ENCODE measurements around the gene P3H4.
"Not testable (repeated sequence)": the region's sequence is repeated elsewhere in the genome, so short reads cannot be mapped to it uniquely, and the experiment has no call there.

Gene P3H4, protein sequence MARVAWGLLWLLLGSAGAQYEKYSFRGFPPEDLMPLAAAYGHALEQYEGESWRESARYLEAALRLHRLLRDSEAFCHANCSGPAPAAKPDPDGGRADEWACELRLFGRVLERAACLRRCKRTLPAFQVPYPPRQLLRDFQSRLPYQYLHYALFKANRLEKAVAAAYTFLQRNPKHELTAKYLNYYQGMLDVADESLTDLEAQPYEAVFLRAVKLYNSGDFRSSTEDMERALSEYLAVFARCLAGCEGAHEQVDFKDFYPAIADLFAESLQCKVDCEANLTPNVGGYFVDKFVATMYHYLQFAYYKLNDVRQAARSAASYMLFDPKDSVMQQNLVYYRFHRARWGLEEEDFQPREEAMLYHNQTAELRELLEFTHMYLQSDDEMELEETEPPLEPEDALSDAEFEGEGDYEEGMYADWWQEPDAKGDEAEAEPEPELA

DNA sequence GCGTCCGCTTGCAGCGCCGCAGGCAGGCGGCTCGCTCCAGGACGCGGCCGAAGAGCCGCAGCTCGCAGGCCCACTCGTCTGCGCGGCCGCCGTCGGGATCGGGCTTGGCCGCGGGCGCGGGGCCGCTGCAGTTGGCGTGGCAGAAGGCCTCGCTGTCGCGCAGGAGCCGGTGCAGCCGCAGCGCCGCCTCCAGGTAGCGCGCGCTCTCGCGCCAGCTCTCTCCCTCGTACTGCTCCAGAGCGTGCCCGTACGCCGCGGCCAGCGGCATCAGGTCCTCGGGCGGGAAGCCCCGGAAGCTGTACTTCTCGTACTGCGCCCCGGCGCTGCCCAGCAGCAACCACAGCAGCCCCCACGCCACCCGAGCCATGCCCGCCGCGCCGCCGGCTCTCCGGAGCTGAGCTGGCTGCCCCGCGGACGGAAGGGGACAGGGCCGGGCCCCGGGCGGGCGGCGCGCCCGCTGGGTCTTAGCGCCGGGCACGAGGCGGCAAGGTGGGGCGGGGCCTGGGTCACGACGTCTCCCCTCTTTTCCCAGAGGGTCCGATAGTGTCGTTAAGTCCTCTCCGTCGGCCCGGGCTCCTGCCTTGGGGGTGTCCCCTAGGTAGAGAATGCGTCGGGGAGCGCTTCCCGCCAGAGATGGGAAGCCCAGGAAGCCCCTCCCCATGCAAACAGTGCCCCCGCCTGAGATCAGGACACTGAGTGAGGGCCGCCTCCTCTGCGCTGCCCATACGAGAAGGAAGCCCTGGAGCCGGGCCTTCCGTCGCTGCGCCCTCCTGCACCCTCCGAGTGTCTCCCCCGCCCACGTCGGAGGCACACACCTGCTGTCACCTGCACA is at the start of gene P3H4:
Gene P3H4, minus strand, starts transcription at position 401 of the 832 bp plus-strand sequence. Its CDS starts 34 bp downstream, at position 367.
- DNase-seq, result peak; percentile 67

DNA sequence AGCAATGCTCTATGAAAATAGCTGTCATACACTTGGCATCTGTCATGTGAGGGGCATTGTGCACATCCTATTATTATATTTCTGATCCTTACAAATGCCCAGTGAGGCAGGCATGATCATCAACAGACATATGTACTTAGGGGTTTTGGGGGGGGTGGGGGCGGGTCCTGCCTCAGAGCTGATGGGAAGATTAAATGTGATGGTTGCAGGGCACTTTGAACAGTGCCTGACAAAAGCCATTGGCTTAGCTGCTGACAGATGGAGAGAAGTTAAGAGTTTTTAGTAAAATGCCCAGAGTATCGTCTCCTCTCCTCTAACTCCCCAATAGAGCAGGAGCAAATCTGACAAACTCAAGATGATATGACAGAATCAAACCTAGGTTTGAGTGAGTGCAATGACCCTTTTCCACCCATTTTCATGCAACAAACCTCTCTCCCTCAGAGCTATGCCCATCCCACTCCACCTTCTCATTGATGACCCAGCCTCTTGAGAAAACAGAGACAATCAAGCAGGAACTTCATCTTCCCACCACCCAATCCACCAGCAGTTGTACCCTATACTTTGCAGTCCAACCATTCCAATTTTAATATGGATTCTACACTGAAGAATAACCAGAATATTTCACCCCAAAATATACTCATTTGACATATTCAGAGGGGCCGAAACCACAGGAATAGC is 48.6 kb upstream of the P3H4 start:
- no peak for DNase-seq

DNA sequence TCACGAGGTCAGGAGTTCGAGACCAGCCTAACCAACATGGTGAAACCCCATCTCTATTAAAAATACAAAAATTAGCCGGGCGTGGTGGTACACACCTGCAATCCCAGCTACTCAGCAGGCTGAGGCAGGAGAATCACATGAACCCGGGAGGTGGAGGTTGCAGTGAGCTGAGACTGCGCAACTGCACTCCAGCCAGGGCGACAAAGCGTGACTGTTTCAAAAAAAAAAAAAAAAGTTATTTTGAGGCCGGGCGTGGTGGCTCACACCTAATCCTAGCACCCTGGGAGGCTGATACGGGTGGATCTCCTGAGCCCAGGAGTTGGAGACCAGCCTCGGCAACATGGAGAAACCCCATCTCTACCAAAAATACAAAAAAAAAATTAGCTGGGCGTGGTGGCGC is 39.6 kb upstream of the P3H4 start:
- not testable (repeated sequence) for DNase-seq

DNA sequence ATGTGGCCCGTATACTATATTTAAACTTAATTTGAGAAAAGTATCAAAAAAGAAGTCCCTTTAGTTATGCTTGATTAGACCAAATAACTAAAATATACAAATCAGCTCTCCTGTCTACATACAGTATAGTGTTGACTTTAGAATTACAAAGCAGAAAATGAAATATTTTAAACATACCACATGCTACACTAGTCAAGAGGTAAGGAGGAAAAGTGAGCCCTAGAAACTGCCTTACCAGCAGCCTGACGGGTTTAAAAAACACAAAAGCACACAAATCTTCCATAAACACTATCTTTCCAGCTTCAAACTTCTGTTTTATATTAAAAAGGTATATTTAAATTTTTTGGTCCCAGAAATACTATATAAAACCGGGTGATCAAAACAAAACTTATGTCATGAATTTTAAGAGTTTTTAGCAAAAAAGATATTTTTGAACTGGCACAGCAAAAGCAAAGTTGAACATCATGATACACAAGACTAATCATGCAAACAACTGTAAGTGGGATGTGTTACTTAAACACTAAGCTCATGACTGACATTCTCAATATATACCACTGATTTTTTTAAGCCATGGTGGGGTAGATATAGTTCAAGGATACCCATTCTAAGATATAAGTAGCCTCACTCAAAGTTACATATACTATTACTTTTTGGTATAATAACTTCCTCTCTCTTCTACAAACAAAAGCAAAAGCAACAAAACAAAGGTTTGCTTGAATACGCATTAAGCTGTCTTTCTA is 37.7 kb upstream of the P3H4 start:
- no peak for DNase-seq

DNA sequence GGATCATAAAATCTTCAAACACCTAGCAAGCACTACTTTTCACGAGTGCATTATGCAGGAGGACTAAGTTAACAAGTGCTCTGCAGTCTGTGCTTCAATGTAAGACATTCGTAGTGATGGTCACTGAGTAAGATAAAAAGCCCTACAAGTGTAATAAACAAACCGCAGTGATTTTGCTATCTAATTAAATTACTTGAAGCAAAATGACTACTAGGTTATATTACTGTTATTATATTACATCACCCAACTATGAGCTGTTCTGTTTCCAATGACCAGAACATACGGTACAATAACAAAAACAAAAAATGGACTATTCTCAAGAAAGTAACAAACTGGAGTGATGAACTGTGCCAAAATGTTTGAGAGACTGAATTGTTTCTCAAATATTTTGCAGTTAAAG is 37.0 kb upstream of the P3H4 start:
- DNase-seq, result no peak

DNA sequence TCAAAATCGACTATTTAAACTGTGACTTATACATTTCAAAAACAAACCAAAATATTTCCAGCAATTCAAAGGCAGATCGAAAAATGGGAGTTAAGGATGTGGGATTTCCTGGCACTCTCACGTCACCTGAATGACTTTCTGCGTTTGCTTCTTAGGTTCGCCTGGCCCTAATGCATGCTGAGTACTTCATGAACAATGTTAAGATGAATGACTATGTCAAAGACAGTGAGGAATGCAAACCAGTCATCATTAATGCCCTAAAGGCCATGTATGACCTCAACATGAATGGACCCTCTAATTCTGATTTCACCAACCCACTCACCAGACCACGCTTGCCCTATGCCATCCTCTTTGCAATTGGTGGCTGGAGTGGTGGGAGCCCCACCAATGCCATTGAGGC is 33.2 kb upstream of the P3H4 start:
- no peak for DNase-seq

DNA sequence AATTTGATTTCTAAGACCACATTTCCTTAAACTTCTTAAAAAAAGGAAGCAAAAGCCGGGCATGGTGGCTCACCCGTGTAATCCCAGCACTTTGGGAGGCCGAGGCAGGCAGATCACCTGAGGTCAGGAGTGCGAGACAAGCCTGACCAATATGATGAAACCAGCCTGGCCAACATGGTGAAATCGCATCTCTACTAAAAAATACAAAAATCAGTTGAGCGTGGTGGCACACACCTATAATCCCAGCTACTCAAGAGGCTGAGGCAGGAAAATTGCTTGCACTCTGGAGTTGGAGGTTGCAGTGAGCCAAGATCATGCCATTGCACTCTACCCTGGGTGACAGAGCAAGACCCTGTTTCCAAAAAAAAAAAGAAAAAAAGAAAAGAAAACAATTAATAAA is 29.0 kb upstream of the P3H4 start:
- not testable (repeated sequence) for DNase-seq

DNA sequence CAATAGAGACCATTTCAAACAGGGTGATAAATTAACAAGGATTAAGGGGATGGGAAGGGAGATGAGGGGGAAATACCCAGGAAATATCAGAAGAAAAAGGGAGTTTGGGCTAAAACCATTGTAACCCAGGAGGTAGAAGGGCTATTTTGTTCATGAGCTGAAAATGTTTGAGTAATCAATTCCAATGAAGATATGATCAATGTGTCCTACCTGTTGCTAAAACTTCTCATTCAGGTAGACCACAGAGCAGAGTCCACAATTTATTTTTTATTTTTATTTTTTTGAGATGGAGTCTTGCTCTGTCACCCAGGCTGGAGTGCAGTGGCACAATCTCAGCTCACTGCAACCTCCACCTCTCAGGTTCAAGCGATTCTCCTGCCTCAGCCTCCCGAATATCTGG is 27.7 kb upstream of the P3H4 start:
- not testable (repeated sequence) for DNase-seq

DNA sequence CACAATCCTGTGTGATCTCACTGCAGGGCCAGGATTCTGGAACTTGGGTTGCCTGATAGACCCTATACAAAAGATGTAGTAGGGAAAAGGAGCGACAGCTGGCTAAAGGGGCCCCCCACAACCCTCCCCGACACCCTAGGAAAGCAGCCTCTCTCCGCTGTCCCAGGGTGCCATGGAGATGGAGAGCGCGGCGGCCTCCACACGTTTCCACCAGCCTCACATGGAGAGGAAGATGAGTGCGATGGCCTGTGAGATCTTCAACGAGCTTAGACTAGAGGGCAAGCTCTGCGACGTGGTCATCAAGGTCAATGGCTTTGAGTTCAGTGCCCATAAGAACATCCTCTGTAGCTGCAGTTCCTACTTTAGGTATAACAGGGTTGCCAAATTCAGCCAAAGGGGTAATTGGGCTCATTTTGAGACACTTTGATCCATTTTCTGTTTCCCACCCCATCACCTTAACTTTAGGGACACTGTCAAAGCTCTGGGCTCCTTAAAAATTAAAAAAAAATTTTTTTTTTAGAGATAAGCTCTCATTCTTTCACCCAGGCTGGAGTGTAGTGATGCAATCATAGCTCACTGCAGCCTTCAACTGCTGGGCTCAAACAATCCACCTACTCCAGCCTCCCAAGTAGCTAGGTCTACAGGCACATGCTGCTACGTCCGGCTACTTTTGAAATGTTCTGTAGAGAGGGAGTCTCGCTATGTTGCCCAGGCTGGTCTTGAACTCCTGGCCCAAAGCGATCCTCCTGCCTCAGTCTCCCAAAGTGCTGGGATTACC is 26.2 kb upstream of the P3H4 start, which contains the start of gene KLHL10:
Gene KLHL10, plus strand, starts transcription at position 65 of the 778 bp plus-strand sequence. Its CDS starts 108 bp downstream, at position 173.
- no peak for DNase-seq

DNA sequence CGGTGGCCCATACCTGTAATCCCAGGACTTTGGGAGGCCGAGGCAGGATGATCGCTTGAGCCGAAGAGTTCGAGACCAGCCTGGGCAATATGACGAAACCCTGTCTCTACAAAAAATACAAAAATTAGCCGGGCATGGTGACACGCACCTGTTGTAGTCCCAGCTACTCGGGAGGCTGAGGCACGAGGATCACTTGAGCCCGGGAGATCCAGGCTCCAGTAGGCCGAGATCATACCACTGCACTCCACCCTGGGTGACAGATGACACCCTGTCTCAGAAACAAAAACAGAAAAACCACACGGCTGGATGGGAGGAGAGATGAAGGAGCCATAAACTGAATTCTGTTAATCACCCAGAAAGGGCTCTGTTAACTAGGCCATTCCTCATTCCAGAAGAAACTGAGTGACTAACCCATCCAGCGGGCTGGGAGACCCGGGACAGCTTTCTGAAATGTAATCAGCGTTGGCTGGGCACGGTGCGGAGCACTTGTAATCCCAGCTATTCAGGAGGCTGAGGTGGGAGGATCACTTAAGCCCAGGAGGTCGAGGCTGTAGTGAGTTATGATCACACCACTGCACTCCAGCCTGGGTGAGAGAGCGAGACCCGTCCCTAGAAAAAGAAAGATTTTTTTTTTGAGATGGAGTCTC is 24.9 kb upstream of the P3H4 start:
- DNase-seq, result no peak

DNA sequence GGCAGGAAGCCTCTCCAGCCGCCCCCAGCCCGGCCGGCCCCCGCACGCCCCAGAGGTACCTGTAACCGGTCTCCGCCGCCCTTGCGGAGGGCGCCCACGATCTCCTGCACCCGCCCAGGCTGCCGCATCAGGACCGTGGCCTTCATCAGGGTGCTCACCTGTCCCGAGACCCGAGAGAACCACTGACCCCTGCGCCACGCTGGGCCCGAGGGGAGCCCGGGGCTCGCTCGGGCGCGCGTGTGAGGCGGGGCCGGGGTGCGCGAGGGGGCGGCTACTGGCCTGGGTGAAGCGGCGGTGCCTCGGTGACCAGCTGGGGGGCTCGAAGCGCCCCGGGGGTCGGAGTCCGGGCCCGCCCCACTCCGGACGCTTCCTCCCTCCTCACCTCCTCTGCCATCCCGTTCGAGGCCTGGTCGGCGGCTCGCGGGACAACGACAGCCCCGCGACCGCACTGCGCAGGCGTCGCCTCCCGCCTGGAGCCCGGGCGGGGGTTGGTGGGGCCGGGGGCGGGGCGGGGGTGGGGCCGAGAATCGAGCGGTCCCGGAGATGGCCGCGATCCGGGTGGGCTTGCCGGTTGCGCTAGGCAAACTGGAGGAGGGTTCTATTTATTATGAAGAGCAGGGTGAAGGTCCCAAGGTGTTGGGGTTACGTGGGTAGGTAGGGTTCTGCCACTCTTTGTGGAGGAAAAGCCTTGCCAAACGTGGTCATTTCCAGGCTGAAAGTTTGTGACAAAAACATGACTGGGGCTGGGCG is 24.2 kb upstream of the P3H4 start, which contains the start of gene NT5C3B:
Gene NT5C3B, minus strand, starts transcription at position 433 of the 750 bp plus-strand sequence. Its CDS starts 39 bp downstream, at position 394.
- peak; percentile 42 for DNase-seq

DNA sequence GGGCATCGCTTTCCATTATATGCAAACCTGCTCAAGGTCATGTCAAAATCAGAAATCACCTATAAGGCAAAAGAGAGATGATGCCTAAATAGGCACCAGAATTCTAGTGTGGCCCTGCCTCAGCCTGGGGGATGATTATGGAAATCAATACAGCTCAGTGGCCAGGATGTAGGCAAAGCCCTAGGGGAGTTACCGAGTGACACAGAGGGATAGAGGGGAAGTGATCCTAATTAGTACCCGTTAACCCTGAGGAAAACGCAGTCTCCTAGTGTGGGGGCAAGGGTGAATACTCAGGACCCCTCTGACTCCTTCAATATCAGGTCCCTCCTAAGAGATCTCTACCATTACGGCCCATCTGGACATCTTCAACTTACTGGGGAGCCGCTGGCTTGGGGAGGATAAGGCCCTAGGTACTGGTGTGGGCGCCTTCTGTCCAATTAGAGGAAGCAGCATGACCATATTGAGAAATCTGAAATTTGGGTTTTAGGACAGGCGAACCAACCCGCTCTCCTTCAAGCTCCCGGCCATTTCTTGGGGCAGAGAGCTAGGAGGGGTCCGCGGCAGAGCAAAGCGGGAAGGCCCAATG is 23.6 kb upstream of the P3H4 start:
- DNase-seq, result no peak

DNA sequence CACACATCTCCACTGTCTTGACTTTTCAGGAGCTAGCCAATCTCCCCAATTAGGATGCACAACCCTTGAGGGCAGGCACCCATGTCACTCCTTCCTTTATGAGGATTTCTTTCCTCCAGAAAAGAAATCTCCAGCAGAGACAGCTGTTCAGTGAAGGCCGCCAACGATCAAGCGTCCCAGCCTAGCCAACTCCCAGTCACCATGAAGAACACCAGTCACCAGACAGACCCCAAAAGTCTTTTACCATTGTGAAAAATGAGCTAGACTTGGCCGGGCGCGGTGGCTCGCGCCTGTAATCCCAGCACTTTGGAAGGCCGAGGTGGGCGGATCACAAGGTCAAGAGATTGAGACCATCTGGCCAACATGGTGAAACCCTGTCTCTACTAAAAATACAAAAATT is 18.2 kb upstream of the P3H4 start:
- DNase-seq, result not testable (repeated sequence)

DNA sequence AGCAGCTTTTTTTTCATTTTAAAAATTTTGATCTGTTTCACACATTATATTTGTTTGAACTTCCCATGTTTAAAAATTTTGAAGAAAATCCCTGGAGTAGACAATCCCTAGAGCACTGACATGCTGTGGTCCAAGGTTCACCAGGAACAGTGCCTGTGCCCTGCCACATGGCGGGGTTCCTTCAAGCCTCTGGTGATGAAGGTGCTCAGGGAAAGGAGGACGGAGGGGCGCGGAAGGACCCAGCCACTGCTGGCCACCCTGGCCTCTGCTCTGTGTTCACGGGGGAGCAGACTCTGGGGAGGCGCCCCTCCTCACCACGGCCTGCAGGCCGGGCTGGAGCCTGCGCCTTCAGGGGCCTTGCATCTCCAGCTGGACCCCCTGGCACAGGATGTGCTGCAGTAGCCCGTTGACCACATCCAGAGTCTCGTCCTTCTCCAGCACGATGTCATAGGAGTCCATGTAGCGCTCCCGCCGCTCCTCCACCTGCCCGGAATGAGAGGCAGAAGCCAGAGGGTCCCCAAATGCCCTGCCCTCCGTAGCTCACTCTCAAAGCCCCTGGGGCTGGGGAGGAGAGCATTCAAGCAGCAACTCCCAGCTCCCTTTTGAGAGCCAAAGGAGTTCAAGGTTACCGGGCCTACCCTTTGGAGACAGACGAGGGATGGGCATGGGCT is 13.6 kb upstream of the P3H4 start:
- DNase-seq, result no peak

DNA sequence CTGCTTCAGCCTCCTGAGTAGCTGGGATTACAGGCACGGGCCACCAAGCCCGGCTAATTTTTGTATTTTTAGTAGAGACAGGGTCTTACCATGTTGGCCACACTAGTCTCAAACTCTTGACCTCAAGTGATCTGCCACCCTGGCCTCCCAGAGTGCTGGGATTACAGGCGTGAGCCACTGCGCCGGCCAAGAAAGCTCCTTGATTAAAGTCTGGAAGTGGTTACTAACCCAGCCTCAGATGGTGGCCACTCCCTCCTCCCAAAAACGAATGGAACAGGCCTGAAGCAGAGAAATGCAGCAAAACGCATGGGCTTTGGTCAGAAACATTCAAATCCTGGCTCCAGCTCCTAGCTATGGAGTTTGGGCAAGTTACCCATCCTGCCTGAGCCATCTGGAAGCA is 12.3 kb upstream of the P3H4 start:
- DNase-seq, result no peak

DNA sequence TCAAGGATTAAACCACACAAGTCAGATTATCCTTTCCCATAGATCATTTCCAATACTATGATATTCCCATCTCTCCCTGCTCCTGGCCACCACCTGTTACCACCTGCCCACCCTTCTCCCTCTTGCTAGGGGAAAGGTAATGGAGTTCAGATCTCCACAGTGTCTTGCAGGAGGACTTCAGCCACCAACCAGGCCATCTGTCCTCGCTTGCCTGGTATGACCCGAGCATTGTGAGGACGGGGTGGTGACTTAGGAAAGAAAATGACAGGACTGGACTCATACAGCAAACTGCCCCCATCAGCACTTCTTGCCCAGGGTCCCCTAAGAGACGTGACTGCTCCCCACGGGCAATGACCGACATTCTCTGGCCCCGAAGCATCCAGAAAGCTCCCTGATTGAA is 11.8 kb upstream of the P3H4 start:
- DNase-seq, result no peak

DNA sequence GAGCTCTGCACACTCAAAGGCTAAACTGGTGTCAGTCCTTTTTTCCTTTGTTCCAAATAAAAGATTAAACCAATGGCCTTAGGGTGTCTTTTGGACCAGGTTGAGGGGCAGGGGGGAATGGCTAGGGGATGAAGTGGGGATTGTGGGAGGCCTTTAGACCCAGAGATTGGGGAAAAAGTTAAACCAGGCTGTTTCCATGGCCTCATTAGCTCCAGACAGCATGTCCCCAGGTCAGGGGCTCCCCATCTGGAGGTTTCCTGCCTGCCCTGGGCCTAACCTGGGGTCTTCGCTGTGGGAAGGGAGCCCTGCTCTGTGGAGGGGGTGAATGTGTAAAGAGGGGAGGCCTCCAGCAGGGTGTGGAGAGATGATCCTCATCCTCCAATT is 11.4 kb upstream of the P3H4 start:
- no peak for DNase-seq

DNA sequence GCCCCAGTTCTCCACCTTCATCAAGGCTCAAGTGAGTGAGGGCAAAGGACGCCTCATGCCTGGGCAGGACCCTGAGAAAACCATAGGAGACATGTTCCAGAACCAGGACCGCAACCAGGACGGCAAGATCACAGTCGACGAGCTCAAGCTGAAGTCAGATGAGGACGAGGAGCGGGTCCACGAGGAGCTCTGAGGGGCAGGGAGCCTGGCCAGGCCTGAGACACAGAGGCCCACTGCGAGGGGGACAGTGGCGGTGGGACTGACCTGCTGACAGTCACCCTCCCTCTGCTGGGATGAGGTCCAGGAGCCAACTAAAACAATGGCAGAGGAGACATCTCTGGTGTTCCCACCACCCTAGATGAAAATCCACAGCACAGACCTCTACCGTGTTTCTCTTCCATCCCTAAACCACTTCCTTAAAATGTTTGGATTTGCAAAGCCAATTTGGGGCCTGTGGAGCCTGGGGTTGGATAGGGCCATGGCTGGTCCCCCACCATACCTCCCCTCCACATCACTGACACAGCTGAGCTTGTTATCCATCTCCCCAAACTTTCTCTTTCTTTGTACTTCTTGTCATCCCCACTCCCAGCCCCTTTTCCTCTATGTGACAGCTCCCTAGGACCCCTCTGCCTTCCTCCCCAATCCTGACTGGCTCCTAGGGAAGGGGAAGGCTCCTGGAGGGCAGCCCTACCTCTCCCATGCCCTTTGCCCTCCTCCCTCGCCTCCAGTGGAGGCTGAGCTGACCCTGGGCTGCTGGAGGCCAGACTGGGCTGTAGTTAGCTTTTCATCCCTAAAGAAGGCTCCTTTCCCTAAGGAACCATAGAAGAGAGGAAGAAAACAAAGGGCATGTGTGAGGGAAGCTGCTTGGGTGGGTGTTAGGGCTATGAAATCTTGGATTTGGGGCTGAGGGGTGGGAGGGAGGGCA is 10.7 kb upstream of the P3H4 start:
- no peak for DNase-seq
